ENCODE data around the gene APEX1.

Gene APEX1

DNA sequence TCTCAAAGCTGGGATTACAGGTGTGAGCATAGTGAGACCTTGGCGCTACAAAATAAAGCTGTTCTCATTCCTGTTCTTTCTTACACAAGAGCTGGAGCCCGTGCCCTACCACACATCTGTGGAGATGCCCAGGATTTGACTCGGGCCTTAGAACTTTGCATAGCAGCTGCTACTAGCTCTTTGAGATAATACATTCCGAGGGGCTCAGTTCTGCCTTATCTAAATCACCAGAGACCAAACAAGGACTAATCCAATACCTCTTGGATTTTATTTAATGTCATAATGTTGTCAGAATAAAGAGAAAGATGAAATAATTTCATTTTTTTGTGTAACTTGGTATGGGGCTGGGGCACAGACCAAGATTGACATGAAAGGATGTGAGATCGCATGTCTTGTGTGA, 21.8 kb downstream of the APEX1 start:
- H3K9ac ChIP-seq = no peak overlapping the region
- peaks cover 5% of the 10 kb centered on the region; the same call in 1 of the 2 replicates for H3K36me3 ChIP-seq (ENCODE audit: insufficient read depth)
- H2AFZ ChIP-seq (ENCODE audit: low read depth) = no peak overlapping the region
- H3K27ac ChIP-seq = peak overlapping the region; percentile 30; the same call in 1 of the 2 replicates
- H3K79me2 ChIP-seq (ENCODE audit: insufficient read depth, low read depth) = peaks cover 18% of the 10 kb centered on the region
- no peaks in the 10 kb centered on the region for H4K20me1 ChIP-seq (ENCODE audit: insufficient read depth)
- peaks cover 42% of the 10 kb centered on the region for H3K4me1 ChIP-seq (ENCODE audit: low read depth, poor library complexity, severe bottlenecking)
- TF ChIP-seq, protein P1, sequence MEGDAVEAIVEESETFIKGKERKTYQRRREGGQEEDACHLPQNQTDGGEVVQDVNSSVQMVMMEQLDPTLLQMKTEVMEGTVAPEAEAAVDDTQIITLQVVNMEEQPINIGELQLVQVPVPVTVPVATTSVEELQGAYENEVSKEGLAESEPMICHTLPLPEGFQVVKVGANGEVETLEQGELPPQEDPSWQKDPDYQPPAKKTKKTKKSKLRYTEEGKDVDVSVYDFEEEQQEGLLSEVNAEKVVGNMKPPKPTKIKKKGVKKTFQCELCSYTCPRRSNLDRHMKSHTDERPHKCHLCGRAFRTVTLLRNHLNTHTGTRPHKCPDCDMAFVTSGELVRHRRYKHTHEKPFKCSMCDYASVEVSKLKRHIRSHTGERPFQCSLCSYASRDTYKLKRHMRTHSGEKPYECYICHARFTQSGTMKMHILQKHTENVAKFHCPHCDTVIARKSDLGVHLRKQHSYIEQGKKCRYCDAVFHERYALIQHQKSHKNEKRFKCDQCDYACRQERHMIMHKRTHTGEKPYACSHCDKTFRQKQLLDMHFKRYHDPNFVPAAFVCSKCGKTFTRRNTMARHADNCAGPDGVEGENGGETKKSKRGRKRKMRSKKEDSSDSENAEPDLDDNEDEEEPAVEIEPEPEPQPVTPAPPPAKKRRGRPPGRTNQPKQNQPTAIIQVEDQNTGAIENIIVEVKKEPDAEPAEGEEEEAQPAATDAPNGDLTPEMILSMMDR (conservative IDR thresholded peaks at IDR 0.05; ENCODE audit: low read depth, low read length) = no peak
- H3K4me3 ChIP-seq (IDR thresholded peaks at IDR 0.05; ENCODE audit: insufficient read depth, low read depth, low read length) = no peak overlapping the region
- H3K4me2 ChIP-seq = peak overlapping the region; percentile 21; the same call in 1 of the 2 replicates
- no peaks in the 10 kb centered on the region for H3K27me3 ChIP-seq (ENCODE audit: insufficient read depth, low read depth)

DNA sequence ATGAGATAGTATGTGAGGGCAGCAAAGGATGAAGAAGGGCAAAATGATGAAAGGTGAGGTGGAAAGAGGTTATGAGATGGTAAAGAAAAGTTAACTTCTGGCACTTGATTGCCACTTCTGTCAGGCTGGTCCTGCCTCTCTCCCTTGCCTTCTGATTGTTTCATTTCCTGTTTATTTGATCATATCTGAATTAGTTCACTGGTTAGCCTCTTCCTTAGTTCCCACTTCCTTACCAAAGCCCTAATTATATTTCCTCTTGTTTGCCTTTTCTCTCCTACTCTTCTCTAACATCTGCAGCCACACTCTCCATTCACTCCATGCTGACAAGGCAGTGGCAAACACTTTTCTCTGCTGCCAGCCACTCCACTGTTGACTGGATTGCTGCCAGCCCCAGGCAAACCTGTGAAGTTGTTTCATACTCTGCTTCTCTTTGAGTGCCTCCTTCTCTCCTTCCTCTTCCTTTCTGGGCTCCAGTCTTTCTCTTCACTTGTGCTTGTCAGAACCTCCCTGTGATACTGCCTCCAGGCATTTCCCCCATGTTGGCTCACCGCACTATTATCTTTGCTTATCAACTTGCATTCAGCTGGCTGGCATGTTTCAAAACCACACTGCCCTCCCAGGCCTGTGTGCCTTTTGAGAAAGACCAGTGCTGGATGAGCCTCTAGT, 22.3 kb downstream of the APEX1 start:
- Histone ChIP-seq H2AFZ (ENCODE audit: low read depth) (no peak overlapping the region), H3K4me1 (ENCODE audit: low read depth, poor library complexity, severe bottlenecking) (peaks cover 36% of the 10 kb centered on the region), H3K36me3 (ENCODE audit: insufficient read depth) (peaks cover 5% of the 10 kb centered on the region; the same call in 1 of the 2 replicates), H4K20me1 (ENCODE audit: insufficient read depth) (no peaks in the 10 kb centered on the region), H3K9ac (no peak overlapping the region), H3K27me3 (ENCODE audit: insufficient read depth, low read depth) (no peaks in the 10 kb centered on the region), H3K4me3 (IDR thresholded peaks at IDR 0.05; ENCODE audit: insufficient read depth, low read depth, low read length) (no peak overlapping the region), H3K27ac (peak overlapping the region; percentile 30; the same call in 1 of the 2 replicates), H3K79me2 (ENCODE audit: insufficient read depth, low read depth) (peaks cover 13% of the 10 kb centered on the region), H3K4me2 (peak overlapping the region; percentile 21; the same call in 1 of the 2 replicates)
- TF ChIP-seq, protein P1 (conservative IDR thresholded peaks at IDR 0.05; ENCODE audit: low read depth, low read length) = no peak

DNA sequence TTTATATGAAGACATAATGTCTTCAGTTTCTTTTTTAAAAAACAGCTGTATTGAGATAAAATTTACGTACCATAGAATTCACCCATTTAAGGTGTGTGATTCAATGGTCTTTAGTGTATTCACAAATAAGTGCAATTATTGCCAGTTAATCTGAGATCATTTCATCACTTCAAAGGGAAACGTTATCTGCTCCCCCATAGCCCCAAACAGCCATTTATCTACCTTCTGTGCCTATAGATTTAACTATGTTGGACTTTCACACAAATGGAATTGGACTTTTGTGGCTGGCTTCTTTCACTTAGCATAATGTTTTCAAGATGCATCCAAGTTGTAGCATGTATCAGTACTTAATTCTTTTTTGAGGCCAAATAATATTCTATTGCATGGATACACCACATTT, 23.9 kb downstream of the APEX1 start:
- Histone ChIP-seq H3K27ac (no peak overlapping the region), H3K27me3 (ENCODE audit: insufficient read depth, low read depth) (no peaks in the 10 kb centered on the region), H3K36me3 (ENCODE audit: insufficient read depth) (peaks cover 5% of the 10 kb centered on the region; the same call in 1 of the 2 replicates), H3K9ac (no peak overlapping the region), H3K79me2 (ENCODE audit: insufficient read depth, low read depth) (0 out of 2 replicates have a peak, but pooled peaks cover 3% of the 10 kb centered on the region), H3K4me2 (no peak overlapping the region), H4K20me1 (ENCODE audit: insufficient read depth) (no peaks in the 10 kb centered on the region), H3K4me1 (ENCODE audit: low read depth, poor library complexity, severe bottlenecking) (peaks cover 31% of the 10 kb centered on the region), H2AFZ (ENCODE audit: low read depth) (no peak overlapping the region), H3K4me3 (IDR thresholded peaks at IDR 0.05; ENCODE audit: insufficient read depth, low read depth, low read length) (no peak overlapping the region)
- TF ChIP-seq, protein P1 (conservative IDR thresholded peaks at IDR 0.05; ENCODE audit: low read depth, low read length) = no peak

GRCh38 chr14:20482382-20482781, 27.4 kb downstream of the APEX1 start:
- Histone ChIP-seq H2AFZ (ENCODE audit: low read depth) (no peak overlapping the region), H3K36me3 (ENCODE audit: insufficient read depth) (no peaks in the 10 kb centered on the region)

More at GRCh38 chr14:20482382-20482781, 27.4 kb downstream of the APEX1 start:
- no peaks in the 10 kb centered on the region for H3K27me3 ChIP-seq (ENCODE audit: insufficient read depth, low read depth)
- no peaks in the 10 kb centered on the region for H4K20me1 ChIP-seq (ENCODE audit: insufficient read depth)
- TF ChIP-seq, protein P1 (conservative IDR thresholded peaks at IDR 0.05; ENCODE audit: low read depth, low read length) = no peak
- no peak overlapping the region for H3K4me2 ChIP-seq
- H3K4me3 ChIP-seq (IDR thresholded peaks at IDR 0.05; ENCODE audit: insufficient read depth, low read depth, low read length) = no peak overlapping the region
- no peaks in the 10 kb centered on the region for H3K79me2 ChIP-seq (ENCODE audit: insufficient read depth, low read depth)
- H3K27ac ChIP-seq = no peak overlapping the region
- peaks cover 11% of the 10 kb centered on the region for H3K4me1 ChIP-seq (ENCODE audit: low read depth, poor library complexity, severe bottlenecking)
- H3K9ac ChIP-seq = no peak overlapping the region
